ENCODE results near the gene TMEFF2. TPM values are rescaled to one million over a fixed set of nuclear protein-coding genes. Genes with fewer than 3 reads are reported as not detected.

The TMEFF2 gene
- total RNA-seq, 1 donor from 2014 or later, result not detected

DNA sequence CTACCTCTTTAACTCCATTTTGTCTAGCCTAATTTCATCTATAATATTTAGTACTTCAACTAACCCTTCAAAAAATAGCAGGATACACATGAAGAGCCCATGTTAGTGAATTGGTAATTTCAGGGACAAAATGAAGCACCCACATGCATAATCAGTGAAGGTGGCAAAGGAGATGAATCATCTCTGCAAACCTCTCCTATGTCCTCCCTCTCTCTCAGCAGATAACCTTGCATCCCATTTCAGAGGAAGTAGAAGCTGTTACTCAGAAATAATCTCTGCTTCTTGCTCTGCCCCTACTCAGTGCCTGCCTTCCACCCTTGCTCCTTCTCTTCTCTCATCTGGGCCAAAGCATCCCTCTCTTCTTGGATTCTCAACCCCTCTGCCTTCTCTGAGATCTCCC lies 287.6 kb downstream of the TMEFF2 start:
- no peak for DNase-seq (ENCODE audit: low read depth, low spot score)

- DNase-seq (ENCODE audit: low read depth, low spot score), result no peak
Observed at GRCh38 chr2:191905336-191905735, 289.4 kb downstream of the TMEFF2 start.

DNA sequence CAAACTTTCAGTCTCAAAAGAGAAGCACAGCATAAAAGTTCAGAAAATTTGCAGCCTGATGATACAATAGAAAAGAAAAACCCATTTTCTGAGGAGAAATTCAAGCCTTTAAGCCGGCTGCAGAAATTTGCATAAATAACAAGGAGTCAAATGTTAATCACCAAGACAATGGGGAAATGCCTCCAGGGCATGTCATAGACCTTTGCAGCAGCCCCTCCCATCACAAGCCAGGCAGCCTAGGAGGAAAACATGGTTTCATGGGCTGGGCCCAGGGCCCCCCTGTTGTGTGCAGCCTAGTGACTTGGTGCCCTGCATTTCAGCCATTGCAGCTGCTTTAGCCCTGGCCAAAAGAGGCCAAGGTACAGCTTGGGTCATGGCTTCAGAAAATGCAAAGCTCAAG lies 293.7 kb downstream of the TMEFF2 start:
- DNase-seq (ENCODE audit: low read depth, low spot score), result no peak

DNA sequence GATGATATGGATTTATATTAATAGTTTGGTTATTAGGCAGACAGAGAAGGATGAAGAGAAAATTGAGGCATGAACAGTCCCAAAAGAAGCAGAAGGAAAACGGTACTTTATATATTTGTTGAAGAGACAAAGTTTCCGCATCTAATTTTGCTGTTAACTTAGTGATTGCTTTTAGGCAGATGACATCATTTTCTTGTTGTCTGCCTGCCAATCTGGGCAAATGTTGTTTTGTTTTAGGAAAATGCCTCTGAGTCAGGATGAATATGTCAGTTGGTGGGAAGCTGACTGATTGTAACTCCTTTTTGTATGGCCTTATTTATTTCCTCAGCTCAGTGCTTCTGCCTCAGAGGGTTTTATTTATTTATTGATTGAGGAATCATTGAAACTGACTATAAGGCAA lies 295.3 kb downstream of the TMEFF2 start:
- DNase-seq (ENCODE audit: low read depth, low spot score), result peak; percentile 82

Data from pulmonary artery endothelial cell (primary cell).